Hepatocyte (in vitro differentiated cells): ENCODE measurements around the gene VPS9D1. TPM values are rescaled to one million over a fixed set of nuclear protein-coding genes. Genes with fewer than 3 reads are reported as not detected.

Experiments used
- DNase-seq: peaks from one replicate; pipeline ENCODE4 v3.0.0-alpha.2; 2016; ENCODE audit warnings: low spot score
- H2AFZ ChIP-seq: fragments of 200-600 bp; sonication (generic); 2 replicates; pipeline ENCODE4 v1.6.0; 2016; ENCODE audit warnings: antibody characterized with exemption, mild to moderate bottlenecking
- H3K27ac ChIP-seq: fragments of 200-600 bp; sonication (generic); 2 replicates; pipeline ENCODE4 v1.5.1; 2016; ENCODE audit warnings: mild to moderate bottlenecking
- H3K27me3 ChIP-seq: fragments of 200-600 bp; sonication (generic); 2 replicates; pipeline ENCODE4 v1.6.1; 2016
- H3K36me3 ChIP-seq: fragments of 200-600 bp; sonication (generic); replicated peaks from 2 replicates; pipeline ENCODE4 v1.5.1; 2016; ENCODE audit warnings: low read depth; ENCODE audit not compliant: insufficient read depth
- H3K4me1 ChIP-seq: fragments of 200-600 bp; sonication (generic); 2 replicates; pipeline ENCODE4 v1.5.1; 2016; ENCODE audit warnings: mild to moderate bottlenecking, moderate library complexity; ENCODE audit not compliant: insufficient read depth
- H3K4me2 ChIP-seq: fragments of 200-600 bp; sonication (generic); 2 replicates; pipeline ENCODE4 v1.6.0; 2016
- H3K4me3 ChIP-seq: fragments of 200-600 bp; sonication (generic); 2 replicates; pipeline ENCODE4 v1.5.1; 2016; ENCODE audit warnings: mild to moderate bottlenecking
- H3K79me2 ChIP-seq: fragments of 200-600 bp; sonication (generic); 2 replicates; pipeline ENCODE4 v1.6.0; 2017; ENCODE audit warnings: mild to moderate bottlenecking
- H3K9me2 ChIP-seq: fragments of 200-600 bp; sonication (generic); replicated peaks from 2 replicates; pipeline ENCODE4 v1.6.0; 2017; ENCODE audit warnings: mild to moderate bottlenecking; ENCODE audit not compliant: insufficient read depth
- H3K9me3 ChIP-seq: fragments of 200-600 bp; sonication (generic); 2 replicates; pipeline ENCODE4 v1.5.1; 2016; ENCODE audit warnings: low read depth, mild to moderate bottlenecking
- H4K20me1 ChIP-seq: fragments of 200-600 bp; sonication (generic); 2 replicates; pipeline ENCODE4 v1.6.0; 2016; ENCODE audit warnings: mild to moderate bottlenecking; ENCODE audit not compliant: insufficient read depth, poor library complexity, severe bottlenecking
- EZH2 ChIP-seq: fragments of 200-600 bp; sonication (generic); IDR thresholded peaks from 2 replicates; pipeline ENCODE4 v1.6.1; 2016; ENCODE audit warnings: antibody characterized with exemption, mild to moderate bottlenecking, borderline replicate concordance
- EZH2phosphoT487 ChIP-seq: fragments of 200-600 bp; sonication (generic); IDR thresholded peaks from one replicate; pipeline ENCODE4 v1.6.1; 2018; ENCODE audit warnings: antibody characterized with exemption, mild to moderate bottlenecking, low read depth, moderate library complexity; ENCODE audit not compliant: unreplicated experiment, severe bottlenecking
- WGBS: methylation state at CpG from one replicate; pipeline ENCODE4 v1.1.6; 2016; ENCODE audit warnings: low lambda C conversion rate; ENCODE audit errors: missing lambda C conversion rate; 5-methylcytosine and 5-hydroxymethylcytosine counted together
- polyA plus RNA-seq: library from polyadenylated mRNA; unstranded; fragments of >200 nt; fragmentation: Nextera tagmentation; extraction: Ambion mirVana; gene quantifications from 2 replicates; pipeline ENCODE4 v1.2.1, GENCODE V29; 2016
- total RNA-seq: library from RNA; depleted of rRNA; stranded (reverse); fragments of >200 nt; gene quantifications from 2 replicates; pipeline ENCODE4 v1.2.3, GENCODE V29; 2014
- TF ChIP-seq, protein P1 (sequence below): fragments of 200-600 bp; sonication (generic); IDR thresholded peaks from 2 replicates; pipeline ENCODE4 v1.5.1; 2016; ENCODE audit warnings: antibody characterized with exemption, mild to moderate bottlenecking; ENCODE audit not compliant: poor library complexity

Gene VPS9D1
- total and polyA plus RNA-seq, 2 experiments from 2014 or later, result 13.8 to 25.5 TPM

DNA sequence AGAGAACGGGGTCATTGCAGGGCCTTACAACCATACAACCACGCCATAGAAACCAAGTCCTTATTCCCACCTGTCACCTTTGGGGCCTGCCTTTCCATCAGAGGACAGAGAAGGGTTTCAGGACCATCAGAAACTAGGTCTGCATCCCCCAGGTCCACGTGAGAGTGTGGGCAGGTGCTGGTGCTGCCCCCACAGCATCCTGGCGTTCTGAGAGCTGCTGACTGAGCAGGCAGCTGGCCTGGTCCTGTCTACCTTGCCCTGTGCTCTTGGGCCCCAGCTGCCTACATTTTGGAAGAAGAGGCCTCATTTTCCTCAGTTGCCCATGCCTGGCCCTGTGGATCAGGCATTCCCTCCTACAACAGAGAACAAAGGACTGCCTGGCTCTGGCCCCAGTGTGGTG is 22.2 kb upstream of the VPS9D1 start:
- Histone ChIP-seq H4K20me1 (no peaks in the 10 kb centered on the region), H3K4me1 (no peaks in the 10 kb centered on the region), H3K79me2 (no peaks in the 10 kb centered on the region), H3K36me3 (no peaks in the 10 kb centered on the region), H3K4me3 (no peak overlapping the region), H3K27me3 (no peaks in the 10 kb centered on the region), H3K4me2 (no peak overlapping the region), H3K27ac (no peak overlapping the region), H3K9me2 (no peaks in the 10 kb centered on the region), H2AFZ (no peak overlapping the region), H3K9me3 (no peaks in the 10 kb centered on the region)
- 96% methylated on average over 4 of the region's 4 CpGs for WGBS
- TF ChIP-seq EZH2 (no peak), EZH2phosphoT487 (no peak)
- TF ChIP-seq, protein P1, sequence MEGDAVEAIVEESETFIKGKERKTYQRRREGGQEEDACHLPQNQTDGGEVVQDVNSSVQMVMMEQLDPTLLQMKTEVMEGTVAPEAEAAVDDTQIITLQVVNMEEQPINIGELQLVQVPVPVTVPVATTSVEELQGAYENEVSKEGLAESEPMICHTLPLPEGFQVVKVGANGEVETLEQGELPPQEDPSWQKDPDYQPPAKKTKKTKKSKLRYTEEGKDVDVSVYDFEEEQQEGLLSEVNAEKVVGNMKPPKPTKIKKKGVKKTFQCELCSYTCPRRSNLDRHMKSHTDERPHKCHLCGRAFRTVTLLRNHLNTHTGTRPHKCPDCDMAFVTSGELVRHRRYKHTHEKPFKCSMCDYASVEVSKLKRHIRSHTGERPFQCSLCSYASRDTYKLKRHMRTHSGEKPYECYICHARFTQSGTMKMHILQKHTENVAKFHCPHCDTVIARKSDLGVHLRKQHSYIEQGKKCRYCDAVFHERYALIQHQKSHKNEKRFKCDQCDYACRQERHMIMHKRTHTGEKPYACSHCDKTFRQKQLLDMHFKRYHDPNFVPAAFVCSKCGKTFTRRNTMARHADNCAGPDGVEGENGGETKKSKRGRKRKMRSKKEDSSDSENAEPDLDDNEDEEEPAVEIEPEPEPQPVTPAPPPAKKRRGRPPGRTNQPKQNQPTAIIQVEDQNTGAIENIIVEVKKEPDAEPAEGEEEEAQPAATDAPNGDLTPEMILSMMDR, result no peak
- no peak for DNase-seq

DNA sequence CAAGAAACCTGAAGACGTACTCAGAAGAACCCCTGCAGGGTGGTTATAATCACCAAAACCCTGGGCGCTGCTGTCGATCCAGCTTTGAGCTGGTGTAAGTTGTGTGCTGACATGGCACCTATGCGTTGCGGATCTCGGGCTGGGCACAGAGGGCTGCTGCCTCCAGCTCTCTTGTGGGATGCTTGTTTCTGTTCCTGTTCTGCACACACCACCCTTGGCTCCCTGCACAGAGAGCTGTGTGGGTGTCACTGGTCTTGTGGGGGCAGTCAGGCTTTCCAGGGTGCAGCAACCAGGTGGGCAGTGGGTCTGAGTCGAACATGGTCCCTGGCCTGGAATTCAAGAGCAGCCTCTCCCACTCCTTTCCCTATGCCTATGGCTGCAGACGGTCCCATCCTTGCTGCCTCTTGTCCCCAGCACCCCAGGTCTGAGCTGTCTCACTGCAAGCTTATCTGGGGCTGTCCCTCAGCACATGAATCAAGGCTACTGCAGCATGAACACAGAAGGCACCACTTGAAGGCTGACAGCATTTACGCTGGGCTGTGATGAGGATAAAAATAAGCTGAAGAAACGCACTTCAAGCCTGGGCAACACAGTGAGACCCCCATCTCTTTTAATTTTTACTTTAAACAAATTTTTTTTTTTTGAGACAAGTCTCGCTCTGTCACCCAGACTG is 20.8 kb upstream of the VPS9D1 start:
- Histone ChIP-seq H3K27me3 (no peaks in the 10 kb centered on the region), H3K9me3 (no peaks in the 10 kb centered on the region), H3K36me3 (no peaks in the 10 kb centered on the region), H3K4me3 (no peak overlapping the region), H4K20me1 (no peaks in the 10 kb centered on the region), H3K9me2 (no peaks in the 10 kb centered on the region), H3K4me2 (no peak overlapping the region), H3K4me1 (no peaks in the 10 kb centered on the region), H3K27ac (no peak overlapping the region), H3K79me2 (no peaks in the 10 kb centered on the region), H2AFZ (no peak overlapping the region)
- WGBS, result 96% methylated on average over 11 of the region's 11 CpGs
- DNase-seq, result no peak
- TF ChIP-seq, protein P1, result no peak
- no peak for TF ChIP-seq EZH2
- no peak for TF ChIP-seq EZH2phosphoT487

DNA sequence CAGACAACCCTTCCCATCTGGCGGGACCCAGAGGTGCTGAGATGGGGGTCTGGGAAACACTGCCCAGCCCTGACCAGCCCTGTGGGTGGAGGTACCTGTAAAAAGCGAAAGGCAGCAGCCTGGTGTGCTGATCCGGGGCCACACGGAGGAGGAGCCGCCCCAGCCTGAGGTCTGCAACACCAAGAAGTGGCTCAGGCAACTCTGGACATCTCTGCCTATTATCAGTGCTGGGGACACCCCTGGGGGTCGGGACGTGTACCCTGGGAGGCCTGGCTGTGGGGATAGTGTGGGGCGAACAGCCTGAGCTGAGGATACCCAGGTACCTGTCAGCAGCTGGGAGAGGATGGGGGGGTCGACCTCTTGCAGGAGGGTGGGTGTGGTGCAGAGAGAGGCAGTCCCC is 18.7 kb upstream of the VPS9D1 start:
- no peaks in the 10 kb centered on the region for H3K9me3 ChIP-seq
- H3K4me2 ChIP-seq, result no peak overlapping the region
- H3K36me3 ChIP-seq, result no peaks in the 10 kb centered on the region
- WGBS, result 96% methylated on average over 9 of the region's 9 CpGs
- no peak for TF ChIP-seq EZH2
- H4K20me1 ChIP-seq, result no peaks in the 10 kb centered on the region
- H3K4me3 ChIP-seq, result no peak overlapping the region
- DNase-seq, result no peak
- no peak overlapping the region for H3K27ac ChIP-seq
- no peaks in the 10 kb centered on the region for H3K27me3 ChIP-seq
- no peak overlapping the region for H2AFZ ChIP-seq
- H3K4me1 ChIP-seq, result no peaks in the 10 kb centered on the region
- H3K9me2 ChIP-seq, result no peaks in the 10 kb centered on the region
- H3K79me2 ChIP-seq, result no peaks in the 10 kb centered on the region

DNA sequence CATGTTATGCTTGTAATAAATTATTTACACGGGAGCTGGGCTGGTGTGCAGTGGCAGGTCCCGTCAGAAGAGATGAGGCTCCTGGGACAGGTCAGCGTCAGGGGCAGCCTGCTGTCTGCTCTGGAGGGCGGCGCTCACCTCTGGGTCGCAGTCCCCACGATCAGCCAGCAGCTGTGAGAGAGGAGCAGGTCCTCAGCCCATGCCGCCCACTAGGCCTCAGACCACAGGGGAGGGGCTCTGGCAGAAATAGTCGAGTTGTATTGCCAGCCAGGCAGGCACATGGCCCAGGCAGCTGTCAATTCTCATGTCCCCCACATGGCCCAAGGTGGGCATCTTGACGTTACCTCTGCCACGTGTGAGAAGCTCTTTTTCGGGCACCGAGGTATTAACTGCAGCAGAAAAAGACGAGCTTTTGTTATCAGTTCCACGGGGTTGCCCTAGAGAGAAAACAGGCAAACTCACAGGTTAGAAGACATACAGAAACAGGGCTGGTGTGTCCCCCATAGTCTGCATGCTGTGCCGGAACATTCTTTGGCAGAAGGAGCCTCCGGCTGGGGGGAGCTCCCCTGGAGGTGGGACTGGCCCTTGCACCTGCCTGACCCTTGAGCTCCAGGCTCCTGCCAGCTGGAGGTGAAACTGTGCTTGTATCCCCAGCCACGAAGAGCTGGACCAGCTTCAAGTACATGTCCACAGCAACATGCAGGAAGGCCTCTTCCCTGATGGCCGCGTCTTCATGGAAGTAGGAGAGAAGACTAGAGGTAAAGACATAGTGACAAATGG is 18.0 kb upstream of the VPS9D1 start:
- DNase-seq, result no peak
- no peak overlapping the region for H3K4me2 ChIP-seq
- no peaks in the 10 kb centered on the region for H3K9me2 ChIP-seq
- no peaks in the 10 kb centered on the region for H3K36me3 ChIP-seq
- no peak overlapping the region for H3K27ac ChIP-seq
- no peaks in the 10 kb centered on the region for H3K79me2 ChIP-seq
- no peaks in the 10 kb centered on the region for H4K20me1 ChIP-seq
- H3K4me3 ChIP-seq, result no peak overlapping the region
- WGBS, result 92% methylated on average over 20 of the region's 20 CpGs
- H2AFZ ChIP-seq, result no peak overlapping the region
- H3K4me1 ChIP-seq, result no peaks in the 10 kb centered on the region
- no peaks in the 10 kb centered on the region for H3K27me3 ChIP-seq
- TF ChIP-seq EZH2phosphoT487, result no peak
- TF ChIP-seq, protein P1, result no peak
- no peak for TF ChIP-seq EZH2
- no peaks in the 10 kb centered on the region for H3K9me3 ChIP-seq
